Measurements from ENCODE around the gene L2HGDH. TPM values are rescaled to one million over a fixed set of nuclear protein-coding genes. Genes with fewer than 3 reads are reported as not detected.

The L2HGDH gene
- total and polyA plus RNA-seq, 10 of the 15 experiments (the other 5 are each of a cell fraction or from before 2014, with no cell fraction given): 2.6 to 18.3 (median 13.5) TPM

DNA sequence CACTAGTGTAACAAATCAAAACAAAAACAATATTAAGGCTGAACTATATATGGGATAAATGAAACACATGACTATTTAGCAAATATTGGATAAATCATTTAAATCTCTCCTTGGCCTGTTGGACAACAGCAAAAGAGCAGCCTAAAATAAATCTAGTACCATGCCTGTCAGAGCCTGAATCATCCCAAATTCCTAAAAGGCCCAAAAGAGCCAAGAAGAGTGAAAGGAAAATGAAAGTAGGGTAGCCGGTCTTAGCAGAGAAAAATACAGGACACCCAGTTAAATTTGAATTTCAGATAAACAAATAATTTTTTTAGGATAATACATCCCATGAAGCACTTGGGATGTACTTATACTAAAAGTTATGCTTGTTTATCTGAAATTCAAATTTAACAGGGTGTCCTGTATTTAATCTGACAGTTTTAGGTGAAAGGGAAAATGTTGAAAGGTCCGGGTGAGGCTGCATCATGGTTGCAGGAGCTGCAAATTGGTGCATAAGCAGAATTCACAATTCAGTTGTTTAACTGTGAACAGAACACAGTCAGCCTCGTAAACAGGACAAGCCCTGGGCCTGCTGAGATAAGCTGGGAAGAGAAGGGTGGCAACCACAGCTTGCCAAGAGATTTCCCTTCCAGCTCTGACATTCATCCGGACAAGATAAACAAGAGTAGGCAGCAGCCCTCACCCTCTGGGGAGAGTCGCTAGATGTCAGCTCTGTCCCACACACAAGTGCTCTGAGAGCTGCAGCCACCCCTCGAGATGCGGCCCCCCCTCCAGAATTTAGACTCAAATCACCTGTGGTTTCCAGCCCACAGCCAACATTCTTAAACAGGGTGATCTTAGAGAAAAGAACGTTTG is 30.4 kb upstream of the L2HGDH start (continued):
- TF ChIP-seq, protein P1, sequence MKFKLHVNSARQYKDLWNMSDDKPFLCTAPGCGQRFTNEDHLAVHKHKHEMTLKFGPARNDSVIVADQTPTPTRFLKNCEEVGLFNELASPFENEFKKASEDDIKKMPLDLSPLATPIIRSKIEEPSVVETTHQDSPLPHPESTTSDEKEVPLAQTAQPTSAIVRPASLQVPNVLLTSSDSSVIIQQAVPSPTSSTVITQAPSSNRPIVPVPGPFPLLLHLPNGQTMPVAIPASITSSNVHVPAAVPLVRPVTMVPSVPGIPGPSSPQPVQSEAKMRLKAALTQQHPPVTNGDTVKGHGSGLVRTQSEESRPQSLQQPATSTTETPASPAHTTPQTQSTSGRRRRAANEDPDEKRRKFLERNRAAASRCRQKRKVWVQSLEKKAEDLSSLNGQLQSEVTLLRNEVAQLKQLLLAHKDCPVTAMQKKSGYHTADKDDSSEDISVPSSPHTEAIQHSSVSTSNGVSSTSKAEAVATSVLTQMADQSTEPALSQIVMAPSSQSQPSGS (IDR thresholded peaks at IDR 0.05; ENCODE audit: low read length): no peak
- TF ChIP-seq HDGF (IDR thresholded peaks at IDR 0.05): no peak
- TF ChIP-seq KDM1A (IDR thresholded peaks at IDR 0.05; ENCODE audit: borderline replicate concordance): no peak
- TF ChIP-seq SIN3A (IDR thresholded peaks at IDR 0.05; ENCODE audit: low read depth, low read length): no peak
- TF ChIP-seq, protein P2, sequence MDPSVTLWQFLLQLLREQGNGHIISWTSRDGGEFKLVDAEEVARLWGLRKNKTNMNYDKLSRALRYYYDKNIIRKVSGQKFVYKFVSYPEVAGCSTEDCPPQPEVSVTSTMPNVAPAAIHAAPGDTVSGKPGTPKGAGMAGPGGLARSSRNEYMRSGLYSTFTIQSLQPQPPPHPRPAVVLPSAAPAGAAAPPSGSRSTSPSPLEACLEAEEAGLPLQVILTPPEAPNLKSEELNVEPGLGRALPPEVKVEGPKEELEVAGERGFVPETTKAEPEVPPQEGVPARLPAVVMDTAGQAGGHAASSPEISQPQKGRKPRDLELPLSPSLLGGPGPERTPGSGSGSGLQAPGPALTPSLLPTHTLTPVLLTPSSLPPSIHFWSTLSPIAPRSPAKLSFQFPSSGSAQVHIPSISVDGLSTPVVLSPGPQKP (IDR thresholded peaks at IDR 0.05; ENCODE audit: low read depth, low read length): no peak
- peak; percentile 51; the same call in 1 of the 3 replicates for TF ChIP-seq POU2F2 (IDR thresholded peaks at IDR 0.05; ENCODE audit: borderline replicate concordance, low read depth, low read length)
- TF ChIP-seq ETV6 (conservative IDR thresholded peaks at IDR 0.05 in 1 of 2, IDR thresholded peaks at IDR 0.05 in 1 of 2; ENCODE audit: borderline replicate concordance in 1 of 2, low read depth in 1 of 2): no peak
- TF ChIP-seq, protein P3, sequence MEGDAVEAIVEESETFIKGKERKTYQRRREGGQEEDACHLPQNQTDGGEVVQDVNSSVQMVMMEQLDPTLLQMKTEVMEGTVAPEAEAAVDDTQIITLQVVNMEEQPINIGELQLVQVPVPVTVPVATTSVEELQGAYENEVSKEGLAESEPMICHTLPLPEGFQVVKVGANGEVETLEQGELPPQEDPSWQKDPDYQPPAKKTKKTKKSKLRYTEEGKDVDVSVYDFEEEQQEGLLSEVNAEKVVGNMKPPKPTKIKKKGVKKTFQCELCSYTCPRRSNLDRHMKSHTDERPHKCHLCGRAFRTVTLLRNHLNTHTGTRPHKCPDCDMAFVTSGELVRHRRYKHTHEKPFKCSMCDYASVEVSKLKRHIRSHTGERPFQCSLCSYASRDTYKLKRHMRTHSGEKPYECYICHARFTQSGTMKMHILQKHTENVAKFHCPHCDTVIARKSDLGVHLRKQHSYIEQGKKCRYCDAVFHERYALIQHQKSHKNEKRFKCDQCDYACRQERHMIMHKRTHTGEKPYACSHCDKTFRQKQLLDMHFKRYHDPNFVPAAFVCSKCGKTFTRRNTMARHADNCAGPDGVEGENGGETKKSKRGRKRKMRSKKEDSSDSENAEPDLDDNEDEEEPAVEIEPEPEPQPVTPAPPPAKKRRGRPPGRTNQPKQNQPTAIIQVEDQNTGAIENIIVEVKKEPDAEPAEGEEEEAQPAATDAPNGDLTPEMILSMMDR (IDR thresholded peaks at IDR 0.05 in 2 of 3, conservative IDR thresholded peaks at IDR 0.05 in 1 of 3; ENCODE audit: control insufficient read depth in 2 of 3, extremely low read depth in 1 of 3, insufficient read depth in 1 of 3, low read depth in 3 of 3, low read length in 3 of 3): peak; percentile 60 to 84 (median 67)
- peak in 1 of 2 experiments; percentile 26; a peak in 1 of 4 replicates for TF ChIP-seq IKZF2 (IDR thresholded peaks at IDR 0.05)
- no peak for TF ChIP-seq NFYA (IDR thresholded peaks at IDR 0.05; ENCODE audit: borderline replicate concordance, low read depth, low read length)
- TF ChIP-seq MYC (IDR thresholded peaks at IDR 0.05; ENCODE audit: insufficient read depth, insufficient read length, insufficient replicate concordance, low read length, severe bottlenecking): no peak
- TF ChIP-seq, protein P4, sequence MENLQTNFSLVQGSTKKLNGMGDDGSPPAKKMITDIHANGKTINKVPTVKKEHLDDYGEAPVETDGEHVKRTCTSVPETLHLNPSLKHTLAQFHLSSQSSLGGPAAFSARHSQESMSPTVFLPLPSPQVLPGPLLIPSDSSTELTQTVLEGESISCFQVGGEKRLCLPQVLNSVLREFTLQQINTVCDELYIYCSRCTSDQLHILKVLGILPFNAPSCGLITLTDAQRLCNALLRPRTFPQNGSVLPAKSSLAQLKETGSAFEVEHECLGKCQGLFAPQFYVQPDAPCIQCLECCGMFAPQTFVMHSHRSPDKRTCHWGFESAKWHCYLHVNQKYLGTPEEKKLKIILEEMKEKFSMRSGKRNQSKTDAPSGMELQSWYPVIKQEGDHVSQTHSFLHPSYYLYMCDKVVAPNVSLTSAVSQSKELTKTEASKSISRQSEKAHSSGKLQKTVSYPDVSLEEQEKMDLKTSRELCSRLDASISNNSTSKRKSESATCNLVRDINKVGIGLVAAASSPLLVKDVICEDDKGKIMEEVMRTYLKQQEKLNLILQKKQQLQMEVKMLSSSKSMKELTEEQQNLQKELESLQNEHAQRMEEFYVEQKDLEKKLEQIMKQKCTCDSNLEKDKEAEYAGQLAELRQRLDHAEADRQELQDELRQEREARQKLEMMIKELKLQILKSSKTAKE (IDR thresholded peaks at IDR 0.05; ENCODE audit: low read depth, poor library complexity, severe bottlenecking): peak; percentile 49
- TF ChIP-seq, protein P5, sequence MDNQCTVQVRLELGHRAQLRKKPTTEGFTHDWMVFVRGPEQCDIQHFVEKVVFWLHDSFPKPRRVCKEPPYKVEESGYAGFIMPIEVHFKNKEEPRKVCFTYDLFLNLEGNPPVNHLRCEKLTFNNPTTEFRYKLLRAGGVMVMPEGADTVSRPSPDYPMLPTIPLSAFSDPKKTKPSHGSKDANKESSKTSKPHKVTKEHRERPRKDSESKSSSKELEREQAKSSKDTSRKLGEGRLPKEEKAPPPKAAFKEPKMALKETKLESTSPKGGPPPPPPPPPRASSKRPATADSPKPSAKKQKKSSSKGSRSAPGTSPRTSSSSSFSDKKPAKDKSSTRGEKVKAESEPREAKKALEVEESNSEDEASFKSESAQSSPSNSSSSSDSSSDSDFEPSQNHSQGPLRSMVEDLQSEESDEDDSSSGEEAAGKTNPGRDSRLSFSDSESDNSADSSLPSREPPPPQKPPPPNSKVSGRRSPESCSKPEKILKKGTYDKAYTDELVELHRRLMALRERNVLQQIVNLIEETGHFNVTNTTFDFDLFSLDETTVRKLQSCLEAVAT (IDR thresholded peaks at IDR 0.05): peak; percentile 27; the same call in 1 of the 2 replicates
- 0 out of 2 replicates have a peak, but pooled peaks have one; percentile 12 for TF ChIP-seq MTA2 (IDR thresholded peaks at IDR 0.05; ENCODE audit: low read depth)
- TF ChIP-seq SMC3 (IDR thresholded peaks at IDR 0.05; ENCODE audit: borderline replicate concordance, low read length): peak; percentile 62; the same call in 1 of the 2 replicates
- TF ChIP-seq RUNX3 (IDR thresholded peaks at IDR 0.05; ENCODE audit: low read length): peak; percentile 83
